Myocyte (in vitro differentiated cells): ENCODE data around the gene POLR3K. TPM values are rescaled to one million over a fixed set of nuclear protein-coding genes. Genes with fewer than 3 reads are reported as not detected.
A peak's percentile ranks its signal among the peaks of the same experiment; 100 is the strongest.

Experiments
- DNase-seq: peaks from one replicate; pipeline ENCODE4 v3.0.0-alpha.2; 2012; ENCODE audit warnings: low read depth
- total RNA-seq: library from RNA; depleted of rRNA; stranded (reverse); fragments of >200 nt; gene quantifications from 2 replicates; pipeline ENCODE4 v1.2.3, GENCODE V29; 2014

POLR3K gene
- total RNA-seq, 1 donor from 2014 or later: 3.8 TPM

- DNase-seq: no peak
These were observed 13.1 kb upstream of the POLR3K start for GRCh38 chr16:66309-67182.

- no peak for DNase-seq
These were observed 12.3 kb upstream of the POLR3K start for GRCh38 chr16:65745-66144.

- no peak for DNase-seq
These were observed 11.5 kb upstream of the POLR3K start for GRCh38 chr16:64914-65255.

- peak; percentile 91 for DNase-seq
These were observed 10.8 kb upstream of the POLR3K start for GRCh38 chr16:63998-64913.

GRCh38 chr16:63466-63865, 10.1 kb upstream of the POLR3K start:
- DNase-seq: no peak

- no peak for DNase-seq
These were observed 9.6 kb upstream of the POLR3K start for GRCh38 chr16:62968-63391.

GRCh38 chr16:62283-62967, 9.0 kb upstream of the POLR3K start:
- DNase-seq: no peak

- no peak for DNase-seq
These were observed 8.5 kb upstream of the POLR3K start for GRCh38 chr16:61879-62281.

GRCh38 chr16:60929-61878, 7.8 kb upstream of the POLR3K start:
- no peak for DNase-seq

GRCh38 chr16:60166-60565, 6.8 kb upstream of the POLR3K start:
- DNase-seq: no peak

- DNase-seq: no peak
These were observed 6.1 kb upstream of the POLR3K start for GRCh38 chr16:59440-60059.

GRCh38 chr16:58491-59439, 5.4 kb upstream of the POLR3K start:
- no peak for DNase-seq

- no peak for DNase-seq
These were observed 4.3 kb upstream of the POLR3K start for GRCh38 chr16:57711-58110.

- DNase-seq: no peak
These were observed 3.0 kb upstream of the POLR3K start for GRCh38 chr16:56231-56927.

GRCh38 chr16:55571-56136, 2.2 kb upstream of the POLR3K start:
- peak; percentile 64 for DNase-seq

- no peak for DNase-seq
These were observed 801 bp upstream of the POLR3K start for GRCh38 chr16:54237-54581.

- DNase-seq: no peak
These were observed 2.4 kb downstream of the POLR3K start for GRCh38 chr16:50769-51591.
